IMR-90 (cell line): Measurements from ENCODE around the gene HSF2BP. TPM values are rescaled to one million over a fixed set of nuclear protein-coding genes. Genes with fewer than 3 reads are reported as not detected.

Source experiments
- ATAC-seq: fragments of 200-7000 bp; cut with Tn5 transposase; 2 replicates; pipeline ENCODE4 v1.9.1; 2020; ENCODE audit warnings: low read depth, mild to moderate bottlenecking, moderate library complexity
- BruUV-seq: library from RNA; stranded (reverse); fragments of 400-500 nt; replicated peaks from 2 replicates; lab custom pipeline; 2021; lab: Mats Ljungman, UMichigan
- CTCF ChIA-PET: fragments of 300-600 bp; formaldehyde crosslinking; extraction: SDS; loops from one replicate; lab custom pipeline; 2021; ENCODE audit warnings: antibody characterized with exemption; lab: Yijun Ruan, JAX
- POLR2A ChIA-PET: fragments of 300-600 bp; sonication (Branson Sonifier 250); formaldehyde crosslinking; loops from one replicate; lab custom pipeline; 2022; ENCODE audit warnings: antibody characterized with exemption; ENCODE audit not compliant: unreplicated experiment; lab: Charles Lee
- DNase-seq: peaks from one replicate; pipeline ENCODE4 v3.0.0; 2013
- H2AFZ ChIP-seq: replicated peaks from 2 replicates; pipeline ENCODE3; 2013; ENCODE audit warnings: low read length, mild to moderate bottlenecking; ENCODE audit not compliant: poor library complexity
- H2AK5ac ChIP-seq: 2 replicates; pipeline ENCODE4 v1.6.1; 2013; ENCODE audit warnings: low read depth, low read length, inconsistent platforms
- H2AK9ac ChIP-seq: replicated peaks from 2 replicates; pipeline ENCODE3; 2013; ENCODE audit warnings: mild to moderate bottlenecking, low read depth, low read length, moderate library complexity; ENCODE audit not compliant: poor library complexity
- H2BK120ac ChIP-seq: 2 replicates; pipeline ENCODE4 v1.6.1; 2013; ENCODE audit warnings: low read depth, low read length, inconsistent platforms
- H2BK15ac ChIP-seq: 3 replicates; pipeline ENCODE4 v1.6.1; 2013; ENCODE audit warnings: low read depth, low read length, inconsistent platforms
- H2BK20ac ChIP-seq: 2 replicates; pipeline ENCODE4 v1.6.1; 2013; ENCODE audit warnings: low read depth, mild to moderate bottlenecking, inconsistent platforms, low read length, moderate library complexity
- H2BK5ac ChIP-seq: 2 replicates; pipeline ENCODE4 v1.6.1; 2013; ENCODE audit warnings: mild to moderate bottlenecking, low read depth, low read length, inconsistent platforms; ENCODE audit not compliant: poor library complexity, severe bottlenecking
- H3K14ac ChIP-seq: replicated peaks from 2 replicates; pipeline ENCODE4 v1.6.1; 2013; ENCODE audit warnings: low read depth, low read length, inconsistent platforms
- H3K18ac ChIP-seq: 2 replicates; pipeline ENCODE4 v1.6.1; 2013; ENCODE audit warnings: low read depth, low read length, control low read depth
- H3K23ac ChIP-seq: 2 replicates; pipeline ENCODE4 v1.6.1; 2013; ENCODE audit warnings: low read depth, low read length, inconsistent platforms
- H3K27ac ChIP-seq: 2 replicates; pipeline ENCODE4 v1.5.1; 2013; ENCODE audit warnings: mild to moderate bottlenecking, control low read depth, low read length; ENCODE audit not compliant: insufficient read depth
- H3K27me3 ChIP-seq: 2 replicates; pipeline ENCODE4 v1.6.1; 2013; ENCODE audit warnings: low read length; ENCODE audit not compliant: control insufficient read depth, insufficient read depth
- H3K36me3 ChIP-seq: 2 replicates; pipeline ENCODE4 v1.6.1; 2013; ENCODE audit warnings: low read length, mixed read lengths; ENCODE audit not compliant: control insufficient read depth, insufficient read depth
- H3K4ac ChIP-seq: 2 replicates; pipeline ENCODE4 v1.6.1; 2013; ENCODE audit warnings: low read depth, low read length, inconsistent platforms
- H3K4me1 ChIP-seq: 2 replicates; pipeline ENCODE4 v1.6.1; 2013; ENCODE audit warnings: low read length, mixed read lengths; ENCODE audit not compliant: control insufficient read depth, insufficient read depth
- H3K4me2 ChIP-seq: 2 replicates; pipeline ENCODE4 v1.6.1; 2013; ENCODE audit warnings: low read depth, mild to moderate bottlenecking, control low read depth, low read length, moderate library complexity
- H3K4me3 ChIP-seq: 2 replicates; pipeline ENCODE4 v1.5.1; 2013; ENCODE audit warnings: low read depth, mild to moderate bottlenecking, control low read depth, low read length, moderate library complexity; ENCODE audit not compliant: insufficient read depth
- H3K56ac ChIP-seq: 2 replicates; pipeline ENCODE4 v1.6.1; 2013; ENCODE audit warnings: low read length, inconsistent platforms; ENCODE audit not compliant: insufficient read depth; ENCODE audit errors: extremely low read depth
- H3K79me1 ChIP-seq, 2 experiments: 2 replicates each; pipeline ENCODE4 v1.6.1; 2013; ENCODE audit warnings: low read length in 2 of 2, inconsistent platforms in 1 of 2, low read depth in 1 of 2
- H3K9ac ChIP-seq: 2 replicates; pipeline ENCODE4 v1.6.1; 2013; ENCODE audit warnings: low read depth, low read length, control low read depth
- H3K9me1 ChIP-seq: 2 replicates; pipeline ENCODE4 v1.6.1; 2013; ENCODE audit warnings: low read length, inconsistent platforms; ENCODE audit not compliant: insufficient read depth
- H3K9me3 ChIP-seq: 2 replicates; pipeline ENCODE4 v1.6.1; 2013; ENCODE audit warnings: low read length; ENCODE audit not compliant: control insufficient read depth, insufficient read depth
- H4K20me1 ChIP-seq: 2 replicates; pipeline ENCODE4 v1.6.1; 2013; ENCODE audit warnings: low read length, inconsistent platforms; ENCODE audit not compliant: insufficient read depth
- H4K5ac ChIP-seq: 2 replicates; pipeline ENCODE4 v1.6.1; 2013; ENCODE audit warnings: mild to moderate bottlenecking, low read depth, low read length, control low read depth
- H4K8ac ChIP-seq, 2 experiments: 2 replicates each; pipeline ENCODE4 v1.6.1; 2013; ENCODE audit warnings: low read depth in 2 of 2, low read length in 2 of 2, control low read depth in 1 of 2, inconsistent platforms in 1 of 2
- H4K91ac ChIP-seq: 2 replicates; pipeline ENCODE4 v1.6.1; 2013; ENCODE audit warnings: low read depth, low read length, inconsistent platforms; ENCODE audit not compliant: insufficient read depth
- BHLHE40 ChIP-seq: fragments of 150-350 bp; IDR thresholded peaks from 2 replicates; pipeline ENCODE4 v1.6.1; 2016; ENCODE audit warnings: mild to moderate bottlenecking, low read depth, low read length
- CEBPB ChIP-seq: IDR thresholded peaks from 2 replicates; pipeline ENCODE4 v1.6.1; 2012; ENCODE audit warnings: low read depth, low read length, improper control_type of control experiment
- CHD1 ChIP-seq: IDR thresholded peaks from 2 replicates; pipeline ENCODE4 v1.6.1; 2012; ENCODE audit warnings: low read depth, low read length, improper control_type of control experiment
- FOS ChIP-seq: fragments of 150-350 bp; IDR thresholded peaks from 2 replicates; pipeline ENCODE4 v1.6.1; 2016; ENCODE audit warnings: low read depth, low read length
- MAFK ChIP-seq: IDR thresholded peaks from 2 replicates; pipeline ENCODE4 v1.6.1; 2012; ENCODE audit warnings: low read depth, low read length, improper control_type of control experiment
- MAZ ChIP-seq: IDR thresholded peaks from 2 replicates; pipeline ENCODE4 v1.6.1; 2012; ENCODE audit warnings: low read depth, mild to moderate bottlenecking, low read length, improper control_type of control experiment, moderate library complexity, borderline replicate concordance
- MXI1 ChIP-seq: IDR thresholded peaks from 2 replicates; pipeline ENCODE4 v1.6.1; 2012; ENCODE audit warnings: low read depth, mild to moderate bottlenecking, low read length, moderate library complexity, borderline replicate concordance
- NFE2L2 ChIP-seq: fragments of 150-350 bp; IDR thresholded peaks from 2 replicates; pipeline ENCODE4 v1.6.1; 2016; ENCODE audit warnings: low read depth, mild to moderate bottlenecking, low read length
- POLR2A ChIP-seq: IDR thresholded peaks from 2 replicates; pipeline ENCODE4 v1.6.1; 2012; ENCODE audit warnings: mild to moderate bottlenecking, low read depth, low read length
- RAD21 ChIP-seq: IDR thresholded peaks from 2 replicates; pipeline ENCODE4 v1.6.1; 2012; ENCODE audit warnings: low read length, improper control_type of control experiment
- RCOR1 ChIP-seq: IDR thresholded peaks from 2 replicates; pipeline ENCODE4 v1.6.1; 2012; ENCODE audit warnings: mild to moderate bottlenecking, low read length, improper control_type of control experiment; ENCODE audit not compliant: insufficient replicate concordance
- RFX5 ChIP-seq: IDR thresholded peaks from 2 replicates; pipeline ENCODE4 v1.8.0; 2012; ENCODE audit warnings: low read depth, mild to moderate bottlenecking, low read length, moderate library complexity
- SMC3 ChIP-seq: fragments of 150-350 bp; IDR thresholded peaks from 2 replicates; pipeline ENCODE4 v1.6.1; 2016; ENCODE audit warnings: low read depth, mild to moderate bottlenecking, antibody characterized with exemption, low read length, moderate library complexity
- whole genome bisulfite sequencing, 2 experiments: methylation state at CpG; one replicate each; pipeline versions ENCODE4 v1.1.5 to v1.1.7; 2013; ENCODE audit warnings: missing lambda C conversion rate in 2 of 2; ENCODE audit not compliant: insufficient read length in 1 of 2; ENCODE audit errors: extremely low coverage in 2 of 2; 5-methylcytosine and 5-hydroxymethylcytosine counted together
- dilution Hi-C: fragments of 300-500 bp; cut with HindIII; formaldehyde crosslinking; loops from one replicate; pipeline ENCODE4 v1.14.3; 2018; ENCODE audit warnings: low sequenced_read_pairs; ENCODE audit not compliant: unreplicated experiment
- in situ Hi-C: fragments of 300-500 bp; cut with MboI; formaldehyde crosslinking; loops from 3 replicates; pipeline ENCODE4 v1.14.3; 2019; ENCODE audit warnings: low sequenced_read_pairs, inconsistent platforms, mixed read lengths
- intact Hi-C: fragments of 100-400 bp; cut with micrococcal nuclease; formaldehyde crosslinking; loops from 2 replicates; pipeline ENCODE4 v1.10.0; 2022
- polyA plus RNA-seq, 3 experiments: library from polyadenylated mRNA; depleted of rRNA; stranded (reverse); fragments of >200 nt; gene quantifications; 2 replicates each; pipeline ENCODE4 v1.2.3, GENCODE V29; 2012; ENCODE audit warnings: low replicate concordance in 1 of 3
- total RNA-seq: library from RNA; depleted of rRNA; stranded (reverse); fragments of >200 nt; gene quantifications from 2 replicates; pipeline ENCODE4 v1.2.3, GENCODE V29; 2012
- TF ChIP-seq, protein P1 (sequence below): conservative IDR thresholded peaks from 2 replicates; pipeline ENCODE4 v1.5.1; 2012; ENCODE audit warnings: mild to moderate bottlenecking, low read depth, low read length, improper control_type of control experiment
- TF ChIP-seq, protein P2 (sequence below): fragments of 150-350 bp; IDR thresholded peaks from 2 replicates; pipeline ENCODE4 v1.6.1; 2016; ENCODE audit warnings: low read depth, mild to moderate bottlenecking, low read length, moderate library complexity, borderline replicate concordance
- TF ChIP-seq, protein P3 (sequence below): fragments of 150-350 bp; IDR thresholded peaks from 2 replicates; pipeline ENCODE4 v1.6.1; 2017; ENCODE audit warnings: mild to moderate bottlenecking, antibody characterized with exemption, low read length, low read depth

The HSF2BP gene
- total and polyA plus RNA-seq, 2 of the 4 experiments (the other 2 are of a cell fraction): 0.87 to 0.90 TPM

DNA sequence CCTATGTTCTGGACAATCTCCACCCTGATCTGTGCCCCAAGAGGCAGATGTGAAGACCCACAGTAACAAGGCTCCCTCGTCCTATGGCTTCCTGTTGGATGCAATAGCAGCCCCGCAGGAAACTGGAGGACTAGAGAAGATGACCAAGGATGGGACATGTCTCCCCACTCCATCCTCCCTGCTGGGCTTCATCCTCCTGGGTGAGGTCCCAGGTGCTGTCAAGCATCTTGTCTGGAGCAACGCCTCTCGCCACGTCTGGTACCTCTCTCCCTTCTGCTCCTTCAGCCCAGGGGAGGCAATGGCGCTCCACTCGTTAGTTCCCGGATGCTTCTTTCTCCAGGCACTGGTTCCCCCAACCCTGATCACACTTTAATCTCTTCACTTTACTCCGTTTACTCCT is 11.1 kb downstream of the HSF2BP start:
- Histone ChIP-seq H2BK120ac (no peak overlapping the region), H3K18ac (no peak overlapping the region), H3K4me1 (peaks cover 7% of the 10 kb centered on the region), H3K4ac (no peak overlapping the region), H3K23ac (no peak overlapping the region), H3K27ac (no peak overlapping the region), H3K27me3 (no peaks in the 10 kb centered on the region), H3K14ac (no peak overlapping the region), H3K9me1 (no peaks in the 10 kb centered on the region), H3K56ac (no peak overlapping the region), H2BK15ac (no peak overlapping the region), H4K8ac (no peak overlapping the region), H3K9me3 (no peaks in the 10 kb centered on the region), H2BK20ac (no peak overlapping the region), H2BK5ac (no peak overlapping the region), H3K4me2 (no peak overlapping the region), H2AK9ac (no peak overlapping the region), H4K91ac (no peak overlapping the region), H3K9ac (no peak overlapping the region), H2AFZ (no peak overlapping the region), H4K5ac (no peak overlapping the region), H3K36me3 (no peaks in the 10 kb centered on the region), H3K79me1 (no peaks in the 10 kb centered on the region), H3K4me3 (no peak overlapping the region), H4K20me1 (no peaks in the 10 kb centered on the region), H2AK5ac (no peak overlapping the region)
- TF ChIP-seq, protein P1, sequence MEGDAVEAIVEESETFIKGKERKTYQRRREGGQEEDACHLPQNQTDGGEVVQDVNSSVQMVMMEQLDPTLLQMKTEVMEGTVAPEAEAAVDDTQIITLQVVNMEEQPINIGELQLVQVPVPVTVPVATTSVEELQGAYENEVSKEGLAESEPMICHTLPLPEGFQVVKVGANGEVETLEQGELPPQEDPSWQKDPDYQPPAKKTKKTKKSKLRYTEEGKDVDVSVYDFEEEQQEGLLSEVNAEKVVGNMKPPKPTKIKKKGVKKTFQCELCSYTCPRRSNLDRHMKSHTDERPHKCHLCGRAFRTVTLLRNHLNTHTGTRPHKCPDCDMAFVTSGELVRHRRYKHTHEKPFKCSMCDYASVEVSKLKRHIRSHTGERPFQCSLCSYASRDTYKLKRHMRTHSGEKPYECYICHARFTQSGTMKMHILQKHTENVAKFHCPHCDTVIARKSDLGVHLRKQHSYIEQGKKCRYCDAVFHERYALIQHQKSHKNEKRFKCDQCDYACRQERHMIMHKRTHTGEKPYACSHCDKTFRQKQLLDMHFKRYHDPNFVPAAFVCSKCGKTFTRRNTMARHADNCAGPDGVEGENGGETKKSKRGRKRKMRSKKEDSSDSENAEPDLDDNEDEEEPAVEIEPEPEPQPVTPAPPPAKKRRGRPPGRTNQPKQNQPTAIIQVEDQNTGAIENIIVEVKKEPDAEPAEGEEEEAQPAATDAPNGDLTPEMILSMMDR: no peak
- TF ChIP-seq RFX5 (no peak), CHD1 (no peak), NFE2L2 (no peak), POLR2A (no peak), BHLHE40 (no peak), MAFK (no peak), RCOR1 (no peak), RAD21 (no peak), MAZ (no peak), CEBPB (no peak), FOS (no peak), MXI1 (no peak), SMC3 (no peak)
- TF ChIP-seq, protein P2, sequence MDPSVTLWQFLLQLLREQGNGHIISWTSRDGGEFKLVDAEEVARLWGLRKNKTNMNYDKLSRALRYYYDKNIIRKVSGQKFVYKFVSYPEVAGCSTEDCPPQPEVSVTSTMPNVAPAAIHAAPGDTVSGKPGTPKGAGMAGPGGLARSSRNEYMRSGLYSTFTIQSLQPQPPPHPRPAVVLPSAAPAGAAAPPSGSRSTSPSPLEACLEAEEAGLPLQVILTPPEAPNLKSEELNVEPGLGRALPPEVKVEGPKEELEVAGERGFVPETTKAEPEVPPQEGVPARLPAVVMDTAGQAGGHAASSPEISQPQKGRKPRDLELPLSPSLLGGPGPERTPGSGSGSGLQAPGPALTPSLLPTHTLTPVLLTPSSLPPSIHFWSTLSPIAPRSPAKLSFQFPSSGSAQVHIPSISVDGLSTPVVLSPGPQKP: no peak
- TF ChIP-seq, protein P3, sequence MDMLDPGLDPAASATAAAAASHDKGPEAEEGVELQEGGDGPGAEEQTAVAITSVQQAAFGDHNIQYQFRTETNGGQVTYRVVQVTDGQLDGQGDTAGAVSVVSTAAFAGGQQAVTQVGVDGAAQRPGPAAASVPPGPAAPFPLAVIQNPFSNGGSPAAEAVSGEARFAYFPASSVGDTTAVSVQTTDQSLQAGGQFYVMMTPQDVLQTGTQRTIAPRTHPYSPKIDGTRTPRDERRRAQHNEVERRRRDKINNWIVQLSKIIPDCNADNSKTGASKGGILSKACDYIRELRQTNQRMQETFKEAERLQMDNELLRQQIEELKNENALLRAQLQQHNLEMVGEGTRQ: no peak
- BruUV-seq: no TSS peak
- intact Hi-C loops (no loop called here), dilution Hi-C loops (no loop called here), in situ Hi-C loops (loop anchor here (10.0 kb wide), 1 partner anchor 323 kb away; no protein-coding TSS in a partner anchor)
- 100% methylated on average over 1 of the region's 9 CpGs; no CpG with 5 or more reads in 1 of the 2 experiments for WGBS, 2 experiments
- ChIA-PET CTCF (no interaction called here), POLR2A (no interaction called here)
- DNase-seq (no peak), ATAC-seq (no peak)
